SK-N-SH treated with all-trans-retinoic acid at 6 μM for 48 hours (cell line): Measurements from ENCODE around the gene DENND1A.

ENCODE experiments used
- ATAC-seq: fragments of 200-7000 bp; cut with Tn5 transposase; 3 replicates; pipeline ENCODE4 v1.9.1; 2020; ENCODE audit warnings: mild to moderate bottlenecking, moderate library complexity
- ARNTL ChIP-seq: fragments of 450-650 bp; formaldehyde crosslinking; IDR thresholded peaks from 2 replicates; pipeline ENCODE4 v1.5.0; 2020; ENCODE audit warnings: low read depth, mild to moderate bottlenecking, moderate library complexity, borderline replicate concordance
- BACH2 ChIP-seq: fragments of 250-450 bp; sonication (Bioruptor Pico); IDR thresholded peaks from 2 replicates; pipeline ENCODE4 v1.9.0; 2021; ENCODE audit warnings: mild to moderate bottlenecking, borderline replicate concordance
- CSDC2 ChIP-seq: fragments of 250-450 bp; sonication (Bioruptor Pico); IDR thresholded peaks from 2 replicates; pipeline ENCODE4 v1.5.0; 2020; ENCODE audit warnings: mild to moderate bottlenecking, moderate library complexity
- ESRRG ChIP-seq: fragments of 250-450 bp; sonication (Bioruptor Pico); IDR thresholded peaks from 2 replicates; pipeline ENCODE4 v1.6.1; 2021; ENCODE audit warnings: mild to moderate bottlenecking
- ISL1 ChIP-seq: fragments of 250-450 bp; sonication (Bioruptor Pico); IDR thresholded peaks from 2 replicates; pipeline ENCODE4 v2.1.2; 2022; ENCODE audit warnings: mild to moderate bottlenecking, moderate library complexity
- OSR1 ChIP-seq: fragments of 250-450 bp; sonication (Bioruptor Pico); IDR thresholded peaks from 2 replicates; pipeline ENCODE4 v1.8.0; 2022; ENCODE audit warnings: moderate library complexity, mild to moderate bottlenecking, inconsistent platforms
- PPARA ChIP-seq: fragments of 250-450 bp; sonication (Bioruptor Pico); IDR thresholded peaks from 2 replicates; pipeline ENCODE4 v1.5.0; 2020; ENCODE audit warnings: mild to moderate bottlenecking, borderline replicate concordance
- RARB ChIP-seq: fragments of 250-450 bp; sonication (Bioruptor Pico); IDR thresholded peaks from 2 replicates; pipeline ENCODE4 v1.8.0; 2021; ENCODE audit warnings: mild to moderate bottlenecking, moderate library complexity
- SNAI2 ChIP-seq: fragments of 250-450 bp; sonication (Bioruptor Pico); IDR thresholded peaks from 2 replicates; pipeline ENCODE4 v1.5.0; 2020; ENCODE audit warnings: mild to moderate bottlenecking, moderate library complexity
- TCF4 ChIP-seq: fragments of 250-450 bp; sonication (Bioruptor Pico); IDR thresholded peaks from 2 replicates; pipeline ENCODE4 v1.8.0; 2021; ENCODE audit warnings: mild to moderate bottlenecking, moderate library complexity, borderline replicate concordance
- TOX ChIP-seq: fragments of 250-450 bp; sonication (Bioruptor Pico); IDR thresholded peaks from 2 replicates; pipeline ENCODE4 v1.8.0; 2021; ENCODE audit warnings: mild to moderate bottlenecking, moderate library complexity, borderline replicate concordance
- ZC3H10 ChIP-seq: fragments of 250-450 bp; sonication (Bioruptor Pico); IDR thresholded peaks from 2 replicates; pipeline ENCODE4 v1.5.1; 2021; ENCODE audit warnings: mild to moderate bottlenecking, moderate library complexity
- ZFP3 ChIP-seq: fragments of 250-450 bp; sonication (Bioruptor Pico); IDR thresholded peaks from 2 replicates; pipeline ENCODE4 v1.5.0; 2020; ENCODE audit warnings: mild to moderate bottlenecking, moderate library complexity
- ZFP30 ChIP-seq: fragments of 450-650 bp; formaldehyde crosslinking; IDR thresholded peaks from 2 replicates; pipeline ENCODE4 v1.5.0; 2022; ENCODE audit warnings: mild to moderate bottlenecking, moderate library complexity
- ZNF565 ChIP-seq: fragments of 450-650 bp; formaldehyde crosslinking; conservative IDR thresholded peaks from 2 replicates; pipeline ENCODE4 v1.5.0; 2020; ENCODE audit warnings: low read depth, mild to moderate bottlenecking, moderate library complexity
- ZNF70 ChIP-seq: fragments of 450-650 bp; formaldehyde crosslinking; IDR thresholded peaks from 2 replicates; pipeline ENCODE4 v1.5.0; 2020; ENCODE audit warnings: mild to moderate bottlenecking, moderate library complexity
- ZNF8 ChIP-seq: fragments of 450-650 bp; formaldehyde crosslinking; IDR thresholded peaks from 2 replicates; pipeline ENCODE4 v1.5.0; 2020; ENCODE audit warnings: mild to moderate bottlenecking, moderate library complexity
- TF ChIP-seq, protein P1 (sequence below): fragments of 250-450 bp; sonication (Bioruptor Pico); IDR thresholded peaks from 2 replicates; pipeline ENCODE4 v1.8.0; 2021; ENCODE audit warnings: low read depth, mild to moderate bottlenecking, moderate library complexity, borderline replicate concordance
- TF ChIP-seq, protein P2 (sequence below): fragments of 250-450 bp; sonication (Bioruptor Pico); IDR thresholded peaks from 2 replicates; pipeline ENCODE4 v1.5.1; 2021; ENCODE audit warnings: mild to moderate bottlenecking, moderate library complexity
- TF ChIP-seq, protein P3 (sequence below): fragments of 250-450 bp; sonication (Bioruptor Pico); IDR thresholded peaks from 2 replicates; pipeline ENCODE4 v1.5.1; 2020; ENCODE audit warnings: low read depth, mild to moderate bottlenecking, moderate library complexity
- TF ChIP-seq, protein P4 (sequence below): fragments of 250-450 bp; sonication (Bioruptor Pico); IDR thresholded peaks from 2 replicates; pipeline ENCODE4 v1.8.0; 2020; ENCODE audit warnings: mild to moderate bottlenecking, moderate library complexity, borderline replicate concordance
- TF ChIP-seq, protein P5 (sequence below): fragments of 250-450 bp; sonication (Bioruptor Pico); IDR thresholded peaks from 2 replicates; pipeline ENCODE4 v1.5.0; 2020; ENCODE audit warnings: mild to moderate bottlenecking, moderate library complexity

Gene DENND1A

DNA sequence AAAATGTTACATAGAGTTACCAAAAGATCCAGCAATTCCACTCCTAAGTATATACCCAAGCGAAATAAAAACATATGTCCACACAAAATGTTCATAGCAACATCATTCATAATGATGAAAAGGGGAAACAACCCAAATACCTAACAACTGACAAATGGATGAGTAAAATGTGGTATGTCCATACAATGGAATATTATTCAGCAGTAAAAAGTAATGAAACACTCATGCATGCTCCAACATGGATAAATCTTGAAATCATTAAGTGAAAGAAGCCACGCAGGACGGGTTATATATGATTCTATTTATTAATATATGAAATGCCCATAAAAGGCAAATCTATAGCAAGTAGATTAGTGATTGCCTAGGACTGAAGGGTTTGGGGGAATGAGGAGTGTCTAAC, 6.0 kb downstream of the DENND1A start:
- TF ChIP-seq ZNF565 (no peak), ZNF8 (CRISPR knock-in tag) (peak; percentile 97)
- no peak for ATAC-seq

DNA sequence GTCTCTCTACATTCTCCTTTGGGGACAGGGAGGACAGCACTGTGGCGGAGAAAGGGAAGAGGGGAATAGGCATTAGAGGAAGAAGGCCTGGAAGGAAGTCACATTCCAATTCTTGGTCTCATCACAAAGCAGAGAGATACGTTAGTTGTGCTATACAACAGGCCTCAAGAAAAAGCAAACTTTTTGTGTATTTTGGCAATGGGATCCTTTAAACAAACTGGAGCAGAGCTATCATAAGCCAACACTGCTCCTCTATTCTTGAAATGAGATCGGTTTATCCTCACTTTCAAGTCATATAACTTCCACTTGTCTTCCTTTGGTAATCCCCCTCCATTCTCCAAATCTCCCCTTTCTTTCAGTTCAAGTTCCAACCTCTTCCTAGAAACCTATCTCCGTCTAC, 6.5 kb downstream of the DENND1A start:
- TF ChIP-seq SNAI2 (CRISPR knock-in tag) (no peak), TOX (CRISPR knock-in tag) (no peak), ZFP30 (no peak), ARNTL (CRISPR knock-in tag) (no peak), OSR1 (CRISPR knock-in tag) (no peak), PPARA (CRISPR knock-in tag) (no peak), BACH2 (CRISPR knock-in tag) (no peak), CSDC2 (no peak), RARB (CRISPR knock-in tag) (no peak), ZC3H10 (no peak), ISL1 (CRISPR knock-in tag) (no peak), TCF4 (CRISPR knock-in tag) (no peak), ZNF8 (CRISPR knock-in tag) (no peak), ZNF565 (no peak), ESRRG (CRISPR knock-in tag) (no peak), ZNF70 (CRISPR knock-in tag) (no peak)
- TF ChIP-seq, protein P1, sequence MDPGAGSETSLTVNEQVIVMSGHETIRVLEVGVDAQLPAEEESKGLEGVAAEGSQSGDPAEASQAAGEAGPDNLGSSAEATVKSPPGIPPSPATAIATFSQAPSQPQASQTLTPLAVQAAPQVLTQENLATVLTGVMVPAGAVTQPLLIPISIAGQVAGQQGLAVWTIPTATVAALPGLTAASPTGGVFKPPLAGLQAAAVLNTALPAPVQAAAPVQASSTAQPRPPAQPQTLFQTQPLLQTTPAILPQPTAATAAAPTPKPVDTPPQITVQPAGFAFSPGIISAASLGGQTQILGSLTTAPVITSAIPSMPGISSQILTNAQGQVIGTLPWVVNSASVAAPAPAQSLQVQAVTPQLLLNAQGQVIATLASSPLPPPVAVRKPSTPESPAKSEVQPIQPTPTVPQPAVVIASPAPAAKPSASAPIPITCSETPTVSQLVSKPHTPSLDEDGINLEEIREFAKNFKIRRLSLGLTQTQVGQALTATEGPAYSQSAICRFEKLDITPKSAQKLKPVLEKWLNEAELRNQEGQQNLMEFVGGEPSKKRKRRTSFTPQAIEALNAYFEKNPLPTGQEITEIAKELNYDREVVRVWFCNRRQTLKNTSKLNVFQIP (CRISPR knock-in tag): no peak
- TF ChIP-seq, protein P2, sequence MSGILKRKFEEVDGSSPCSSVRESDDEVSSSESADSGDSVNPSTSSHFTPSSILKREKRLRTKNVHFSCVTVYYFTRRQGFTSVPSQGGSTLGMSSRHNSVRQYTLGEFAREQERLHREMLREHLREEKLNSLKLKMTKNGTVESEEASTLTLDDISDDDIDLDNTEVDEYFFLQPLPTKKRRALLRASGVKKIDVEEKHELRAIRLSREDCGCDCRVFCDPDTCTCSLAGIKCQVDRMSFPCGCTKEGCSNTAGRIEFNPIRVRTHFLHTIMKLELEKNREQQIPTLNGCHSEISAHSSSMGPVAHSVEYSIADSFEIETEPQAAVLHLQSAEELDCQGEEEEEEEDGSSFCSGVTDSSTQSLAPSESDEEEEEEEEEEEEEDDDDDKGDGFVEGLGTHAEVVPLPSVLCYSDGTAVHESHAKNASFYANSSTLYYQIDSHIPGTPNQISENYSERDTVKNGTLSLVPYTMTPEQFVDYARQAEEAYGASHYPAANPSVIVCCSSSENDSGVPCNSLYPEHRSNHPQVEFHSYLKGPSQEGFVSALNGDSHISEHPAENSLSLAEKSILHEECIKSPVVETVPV (CRISPR knock-in tag): no peak
- TF ChIP-seq, protein P3, sequence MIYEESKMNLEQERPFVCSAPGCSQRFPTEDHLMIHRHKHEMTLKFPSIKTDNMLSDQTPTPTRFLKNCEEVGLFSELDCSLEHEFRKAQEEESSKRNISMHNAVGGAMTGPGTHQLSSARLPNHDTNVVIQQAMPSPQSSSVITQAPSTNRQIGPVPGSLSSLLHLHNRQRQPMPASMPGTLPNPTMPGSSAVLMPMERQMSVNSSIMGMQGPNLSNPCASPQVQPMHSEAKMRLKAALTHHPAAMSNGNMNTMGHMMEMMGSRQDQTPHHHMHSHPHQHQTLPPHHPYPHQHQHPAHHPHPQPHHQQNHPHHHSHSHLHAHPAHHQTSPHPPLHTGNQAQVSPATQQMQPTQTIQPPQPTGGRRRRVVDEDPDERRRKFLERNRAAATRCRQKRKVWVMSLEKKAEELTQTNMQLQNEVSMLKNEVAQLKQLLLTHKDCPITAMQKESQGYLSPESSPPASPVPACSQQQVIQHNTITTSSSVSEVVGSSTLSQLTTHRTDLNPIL (CRISPR knock-in tag): no peak
- TF ChIP-seq, protein P4, sequence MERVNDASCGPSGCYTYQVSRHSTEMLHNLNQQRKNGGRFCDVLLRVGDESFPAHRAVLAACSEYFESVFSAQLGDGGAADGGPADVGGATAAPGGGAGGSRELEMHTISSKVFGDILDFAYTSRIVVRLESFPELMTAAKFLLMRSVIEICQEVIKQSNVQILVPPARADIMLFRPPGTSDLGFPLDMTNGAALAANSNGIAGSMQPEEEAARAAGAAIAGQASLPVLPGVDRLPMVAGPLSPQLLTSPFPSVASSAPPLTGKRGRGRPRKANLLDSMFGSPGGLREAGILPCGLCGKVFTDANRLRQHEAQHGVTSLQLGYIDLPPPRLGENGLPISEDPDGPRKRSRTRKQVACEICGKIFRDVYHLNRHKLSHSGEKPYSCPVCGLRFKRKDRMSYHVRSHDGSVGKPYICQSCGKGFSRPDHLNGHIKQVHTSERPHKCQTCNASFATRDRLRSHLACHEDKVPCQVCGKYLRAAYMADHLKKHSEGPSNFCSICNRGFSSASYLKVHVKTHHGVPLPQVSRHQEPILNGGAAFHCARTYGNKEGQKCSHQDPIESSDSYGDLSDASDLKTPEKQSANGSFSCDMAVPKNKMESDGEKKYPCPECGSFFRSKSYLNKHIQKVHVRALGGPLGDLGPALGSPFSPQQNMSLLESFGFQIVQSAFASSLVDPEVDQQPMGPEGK (CRISPR knock-in tag): no peak
- no peak for ATAC-seq

DNA sequence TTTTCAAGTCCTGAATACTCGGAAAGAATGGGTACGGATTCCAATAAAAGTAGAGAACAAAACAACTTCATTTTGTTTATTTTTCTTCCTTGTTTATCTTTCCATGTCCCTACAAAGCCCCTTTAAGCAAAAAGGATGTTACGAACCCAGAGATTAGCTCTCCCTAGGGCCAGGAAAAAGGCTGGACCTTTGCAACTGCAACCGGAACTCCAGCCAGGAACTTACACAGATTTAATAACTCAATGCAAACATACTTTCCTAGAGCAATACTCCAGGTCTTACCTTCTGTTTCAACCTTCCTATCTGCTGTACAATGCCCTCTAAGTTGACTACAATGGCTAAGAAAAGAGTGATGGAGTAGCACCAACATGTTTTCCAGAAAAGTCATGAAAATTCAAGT, 7.0 kb downstream of the DENND1A start:
- ATAC-seq: no peak

More for the DNA sequence above, 7.0 kb downstream of the DENND1A start:
- TF ChIP-seq TCF4 (CRISPR knock-in tag): no peak
- TF ChIP-seq ARNTL (CRISPR knock-in tag): no peak
- no peak for TF ChIP-seq ZNF565
- no peak for TF ChIP-seq ESRRG (CRISPR knock-in tag)
- no peak for TF ChIP-seq ZFP30
- no peak for TF ChIP-seq ZNF70 (CRISPR knock-in tag)
- TF ChIP-seq, protein P1 (CRISPR knock-in tag): no peak
- TF ChIP-seq, protein P4 (CRISPR knock-in tag): no peak
- no peak for TF ChIP-seq RARB (CRISPR knock-in tag)
- no peak for TF ChIP-seq ISL1 (CRISPR knock-in tag)
- no peak for TF ChIP-seq CSDC2
- TF ChIP-seq ZFP3 (CRISPR knock-in tag): no peak
- TF ChIP-seq, protein P2 (CRISPR knock-in tag): no peak
- TF ChIP-seq, protein P5, sequence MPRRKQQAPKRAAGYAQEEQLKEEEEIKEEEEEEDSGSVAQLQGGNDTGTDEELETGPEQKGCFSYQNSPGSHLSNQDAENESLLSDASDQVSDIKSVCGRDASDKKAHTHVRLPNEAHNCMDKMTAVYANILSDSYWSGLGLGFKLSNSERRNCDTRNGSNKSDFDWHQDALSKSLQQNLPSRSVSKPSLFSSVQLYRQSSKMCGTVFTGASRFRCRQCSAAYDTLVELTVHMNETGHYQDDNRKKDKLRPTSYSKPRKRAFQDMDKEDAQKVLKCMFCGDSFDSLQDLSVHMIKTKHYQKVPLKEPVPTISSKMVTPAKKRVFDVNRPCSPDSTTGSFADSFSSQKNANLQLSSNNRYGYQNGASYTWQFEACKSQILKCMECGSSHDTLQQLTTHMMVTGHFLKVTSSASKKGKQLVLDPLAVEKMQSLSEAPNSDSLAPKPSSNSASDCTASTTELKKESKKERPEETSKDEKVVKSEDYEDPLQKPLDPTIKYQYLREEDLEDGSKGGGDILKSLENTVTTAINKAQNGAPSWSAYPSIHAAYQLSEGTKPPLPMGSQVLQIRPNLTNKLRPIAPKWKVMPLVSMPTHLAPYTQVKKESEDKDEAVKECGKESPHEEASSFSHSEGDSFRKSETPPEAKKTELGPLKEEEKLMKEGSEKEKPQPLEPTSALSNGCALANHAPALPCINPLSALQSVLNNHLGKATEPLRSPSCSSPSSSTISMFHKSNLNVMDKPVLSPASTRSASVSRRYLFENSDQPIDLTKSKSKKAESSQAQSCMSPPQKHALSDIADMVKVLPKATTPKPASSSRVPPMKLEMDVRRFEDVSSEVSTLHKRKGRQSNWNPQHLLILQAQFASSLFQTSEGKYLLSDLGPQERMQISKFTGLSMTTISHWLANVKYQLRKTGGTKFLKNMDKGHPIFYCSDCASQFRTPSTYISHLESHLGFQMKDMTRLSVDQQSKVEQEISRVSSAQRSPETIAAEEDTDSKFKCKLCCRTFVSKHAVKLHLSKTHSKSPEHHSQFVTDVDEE (CRISPR knock-in tag): no peak
